22Rv1 (cell line): ENCODE measurements around the gene VPS37B.

Source experiments
- H3K27ac ChIP-seq: fragments of 450-650 bp; 2 replicates; pipeline ENCODE4 v1.5.1; 2017
- CTCF ChIP-seq: fragments of 450-650 bp; IDR thresholded peaks from 2 replicates; pipeline ENCODE4 v1.5.1; 2017; ENCODE audit warnings: mild to moderate bottlenecking
- ZFX ChIP-seq: fragments of 450-650 bp; IDR thresholded peaks from 2 replicates; pipeline ENCODE4 v1.6.1; 2017; ENCODE audit warnings: antibody characterized with exemption, borderline replicate concordance

VPS37B gene

DNA sequence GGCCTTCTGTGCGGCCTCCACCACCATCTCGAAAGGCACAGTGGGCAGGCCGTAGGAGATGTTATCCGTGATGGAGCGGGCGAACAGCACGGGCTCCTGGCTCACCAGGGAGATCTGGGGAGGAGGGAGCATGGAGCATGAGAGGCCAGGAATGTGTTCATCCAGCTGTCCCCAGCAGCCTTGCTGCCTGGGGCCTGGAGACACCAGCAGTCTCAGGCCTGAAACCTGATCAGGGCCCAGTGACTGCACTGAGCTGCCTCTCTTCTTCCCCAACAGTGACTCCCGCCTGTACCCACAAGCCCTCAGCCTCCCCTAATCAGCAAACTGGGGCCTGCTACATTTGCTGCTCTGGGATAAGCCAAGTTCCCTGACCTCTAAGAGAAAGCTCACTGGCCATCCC, 39.4 kb upstream of the VPS37B start:
- TF ChIP-seq ZFX (no peak), CTCF (no peak)
- H3K27ac ChIP-seq = no peak overlapping the region

DNA sequence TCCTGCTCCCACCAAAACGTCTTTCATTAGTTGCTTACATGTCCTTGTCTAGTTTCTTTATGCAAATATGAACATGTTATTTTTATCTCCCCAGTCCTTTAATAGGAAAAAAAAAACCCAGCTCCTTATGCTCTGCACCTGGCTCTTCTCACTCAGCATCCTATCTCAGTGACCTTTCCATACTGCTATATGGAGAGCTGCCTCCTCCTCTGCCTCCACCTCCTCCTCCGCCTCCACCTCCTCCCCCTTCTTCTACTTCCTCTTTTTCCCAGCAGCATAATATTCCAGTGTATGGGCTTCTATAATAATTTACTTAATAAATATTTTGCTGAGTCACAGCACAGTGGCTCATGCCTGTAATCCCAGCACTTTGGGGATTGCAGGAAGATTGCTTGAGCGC, 38.8 kb upstream of the VPS37B start:
- no peak overlapping the region for H3K27ac ChIP-seq
- no peak for TF ChIP-seq ZFX
- TF ChIP-seq CTCF = no peak

DNA sequence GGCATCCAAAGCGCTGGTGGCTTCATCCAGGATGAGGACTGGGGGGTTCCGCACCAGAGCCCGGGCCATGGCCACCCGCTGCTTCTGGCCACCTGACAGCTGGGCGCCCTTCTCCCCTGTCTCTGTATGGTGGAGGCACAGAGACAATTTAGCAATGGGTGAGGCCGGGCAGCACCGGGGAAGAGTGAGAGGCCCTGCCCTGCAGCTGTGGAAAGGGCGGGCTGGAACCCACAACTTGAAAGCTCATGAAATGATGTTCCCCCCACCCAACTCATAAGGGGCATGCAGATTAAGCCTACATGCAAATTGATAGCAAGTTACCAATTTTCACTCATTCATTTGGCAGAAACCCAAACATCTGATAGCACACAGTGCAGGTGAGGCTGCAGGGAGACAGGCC, 36.3 kb upstream of the VPS37B start:
- TF ChIP-seq CTCF = no peak
- TF ChIP-seq ZFX = no peak
- no peak overlapping the region for H3K27ac ChIP-seq

- H3K27ac ChIP-seq = no peak overlapping the region
- TF ChIP-seq ZFX = no peak
- TF ChIP-seq CTCF = no peak
These were observed 33.9 kb upstream of the VPS37B start for GRCh38 chr12:122929812-122930211.

DNA sequence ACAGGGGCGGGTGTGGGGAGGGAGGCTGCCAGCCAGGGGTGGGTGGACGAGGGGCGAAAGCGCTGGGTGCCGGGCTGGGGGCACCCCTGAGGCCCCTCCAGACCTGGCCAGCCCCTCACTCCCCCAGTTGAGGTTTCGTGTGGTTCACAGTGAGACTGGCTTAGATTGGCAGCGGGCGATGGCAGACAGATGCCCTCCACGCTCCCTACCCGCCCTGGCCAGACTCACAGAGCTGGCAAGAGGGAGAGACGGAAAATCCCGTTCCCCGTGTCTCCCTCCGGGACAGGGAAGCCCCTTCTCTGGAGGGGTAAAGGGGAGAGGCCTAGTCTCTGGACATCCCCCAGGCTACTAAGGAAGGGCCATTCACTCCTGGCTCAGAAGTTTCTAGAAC, 33.2 kb upstream of the VPS37B start:
- no peak overlapping the region for H3K27ac ChIP-seq
- TF ChIP-seq CTCF (no peak), ZFX (no peak)

DNA sequence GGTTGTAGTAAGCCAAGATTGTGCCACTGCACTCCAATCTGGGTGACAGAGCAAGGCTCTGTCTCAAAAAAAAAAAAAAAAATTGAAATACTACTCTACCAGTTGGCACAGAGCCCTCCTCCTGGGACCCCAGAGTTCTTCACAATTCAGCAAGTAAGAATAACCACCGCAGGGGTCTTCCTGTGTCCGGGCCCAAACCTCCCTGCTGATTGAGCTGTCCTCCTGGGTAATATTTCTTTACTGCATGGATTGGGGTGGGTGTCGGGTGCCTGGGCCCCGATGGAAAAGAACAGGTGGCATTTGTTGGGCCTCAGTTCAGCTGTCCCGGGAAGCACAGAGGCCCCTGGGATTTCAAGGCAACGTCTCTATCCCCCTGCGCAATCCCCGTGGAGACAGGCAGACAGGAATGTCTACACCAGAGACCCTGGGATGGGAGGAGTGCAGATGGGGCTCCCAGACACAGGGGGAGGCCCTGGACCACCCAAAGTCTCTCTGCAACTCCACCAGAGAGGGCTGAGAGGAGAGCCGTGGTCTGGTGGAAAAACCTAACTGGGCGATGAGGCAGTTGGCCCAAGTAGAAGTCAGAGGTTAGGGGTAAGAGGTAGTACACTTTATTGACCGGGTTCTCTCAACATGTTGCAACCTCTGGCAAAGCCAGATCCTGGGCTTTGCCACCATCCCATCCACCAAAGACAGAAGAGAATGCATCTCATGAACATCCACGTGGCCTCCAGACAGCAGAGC, 32.7 kb upstream of the VPS37B start:
- TF ChIP-seq CTCF (no peak), ZFX (no peak)
- H3K27ac ChIP-seq = no peak overlapping the region

- TF ChIP-seq ZFX = no peak
- no peak for TF ChIP-seq CTCF
- H3K27ac ChIP-seq = no peak overlapping the region
These were observed 32.0 kb upstream of the VPS37B start for GRCh38 chr12:122927756-122928403.
